Measurements from ENCODE around the gene ANAPC4. TPM values are rescaled to one million over a fixed set of nuclear protein-coding genes. Genes with fewer than 3 reads are reported as not detected.

ANAPC4 gene
- total RNA-seq: 36.8 TPM

GRCh38 chr4:25376754-25377571 lies at the start of gene ANAPC4:
Gene ANAPC4, plus strand, starts transcription at chr4:25377263. Its CDS starts 165 bp downstream, at chr4:25377428.

Other genes with a start within 250 kb of the ANAPC4 start
- 21.5 TPM for gene SEPSECS, start 216.8 kb upstream of the ANAPC4 start, total RNA-seq
- gene PI4K2B, start 143.2 kb upstream of the ANAPC4 start, total RNA-seq: 11.2 TPM
- gene ZCCHC4, start 64.5 kb upstream of the ANAPC4 start, total RNA-seq: 20.1 TPM

Data from metanephros (tissue), 1 donor.